Fibroblast of peridontal ligament (primary cell): ENCODE data around the gene TMEM184A.

ENCODE experiments used
- DNase-seq: peaks from one replicate; pipeline ENCODE4 v3.0.0-alpha.2; 2010; ENCODE audit errors: extremely low read depth

TMEM184A gene

DNA sequence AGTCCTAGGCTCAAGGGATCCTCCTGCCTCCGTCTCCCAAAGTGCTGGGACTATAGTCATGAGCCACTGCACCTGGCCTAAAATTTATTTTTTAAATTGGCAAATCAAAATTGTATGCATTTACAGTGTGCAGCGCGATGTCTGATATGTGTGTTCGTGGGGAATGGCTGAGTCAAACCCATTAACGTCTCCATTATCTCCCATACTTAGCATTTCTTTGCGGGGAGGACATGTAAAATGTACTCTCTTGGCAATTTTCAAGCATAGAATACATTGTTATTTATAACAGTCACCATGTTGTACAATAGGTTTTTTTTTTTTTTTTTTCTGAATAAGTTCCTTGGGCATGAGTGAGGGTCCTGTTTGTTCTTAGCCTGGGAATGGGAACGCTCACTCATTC lies 3.8 kb downstream of the TMEM184A start:
- DNase-seq = no peak

DNA sequence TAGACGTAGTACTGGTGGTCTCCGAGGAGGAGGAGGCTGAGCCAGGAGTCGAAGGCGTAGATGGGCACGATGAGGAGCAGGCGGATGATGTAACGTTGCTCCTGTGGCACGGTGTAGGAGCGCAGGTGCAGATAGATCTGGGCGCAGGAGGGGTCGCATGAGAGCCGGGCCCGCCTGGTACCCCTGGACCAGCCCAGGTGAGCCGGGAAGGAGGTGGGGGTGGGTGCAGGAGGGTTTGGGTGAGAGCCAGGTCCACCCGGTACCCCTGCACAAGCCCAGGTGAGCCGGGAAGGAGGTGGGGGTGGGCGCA lies 5.2 kb downstream of the TMEM184A start:
- no peak for DNase-seq

DNA sequence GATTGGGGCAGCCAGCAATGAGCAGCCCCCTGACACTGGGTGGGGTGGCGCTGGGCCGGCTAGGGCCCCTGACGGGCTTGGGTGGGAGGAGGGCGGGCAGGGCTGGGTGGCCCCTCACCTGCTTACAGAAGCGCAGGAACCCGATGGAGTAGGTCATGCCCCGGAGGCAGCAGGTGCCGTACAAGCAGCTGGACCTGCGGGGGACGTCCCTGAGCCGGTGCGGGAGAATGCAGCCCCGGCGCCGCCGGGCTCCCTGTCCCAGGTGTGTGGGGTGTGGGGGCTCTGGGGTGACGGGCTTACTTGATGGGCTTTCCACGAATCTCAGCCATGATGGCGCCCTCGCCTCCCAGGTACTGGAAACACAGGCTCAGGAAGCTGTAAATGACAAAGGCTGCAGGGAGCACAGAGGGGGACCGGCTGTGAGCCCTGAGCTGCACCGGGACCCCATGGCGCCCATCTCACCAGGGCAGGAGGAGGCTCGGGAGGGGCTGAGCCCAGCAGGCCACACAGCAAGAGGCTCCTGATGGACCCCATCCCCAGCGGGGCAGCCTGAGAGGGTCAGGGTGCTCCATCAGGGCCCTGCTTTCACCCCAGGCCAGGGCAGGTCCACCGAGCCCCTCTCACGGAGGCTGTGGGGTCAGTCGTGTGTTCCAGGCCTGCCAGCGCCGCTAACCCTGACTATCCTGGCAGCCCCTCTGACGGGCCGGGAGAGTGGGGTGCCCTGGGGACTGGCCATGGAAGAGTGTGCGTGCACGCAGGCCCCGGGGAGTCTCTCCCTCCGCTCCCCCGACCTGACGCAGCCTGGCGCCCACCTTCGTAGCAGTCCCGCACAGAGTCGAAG lies 5.8 kb downstream of the TMEM184A start:
- no peak for DNase-seq

DNA sequence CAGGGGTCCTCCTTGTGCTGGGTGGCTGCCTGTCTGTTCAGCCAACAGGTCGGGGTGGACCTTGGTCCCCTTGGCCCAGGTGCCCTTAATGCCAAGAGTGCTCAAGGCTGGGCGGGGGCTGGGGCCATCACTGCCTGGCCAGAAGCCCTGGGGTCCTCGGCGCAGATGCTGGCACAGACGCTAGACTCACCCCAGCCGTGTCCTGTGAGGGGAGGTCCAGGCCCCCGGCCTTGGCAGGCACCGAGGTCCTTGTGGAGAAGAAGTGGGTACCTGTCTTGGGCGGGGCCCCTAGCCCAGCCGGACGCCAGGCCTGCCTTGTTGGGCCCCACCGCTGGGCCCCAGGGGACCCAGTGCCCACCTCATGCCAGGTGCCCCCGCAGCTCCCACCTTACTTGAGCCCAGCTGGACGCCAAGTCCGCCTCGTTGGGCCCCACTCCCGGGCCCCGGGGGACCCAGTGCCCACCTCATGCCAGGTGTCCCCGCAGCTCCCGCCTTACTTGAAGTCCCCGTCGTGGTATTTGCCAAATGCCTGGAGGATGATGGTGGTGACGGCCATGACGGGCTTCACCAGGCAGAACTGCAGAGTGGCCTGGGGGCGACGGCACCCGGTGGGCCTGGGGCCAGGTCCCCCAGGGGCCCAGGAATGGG lies 6.5 kb downstream of the TMEM184A start:
- DNase-seq = no peak

- no peak for DNase-seq
Observed at GRCh38 chr7:1548944-1549343, 7.1 kb downstream of the TMEM184A start.

DNA sequence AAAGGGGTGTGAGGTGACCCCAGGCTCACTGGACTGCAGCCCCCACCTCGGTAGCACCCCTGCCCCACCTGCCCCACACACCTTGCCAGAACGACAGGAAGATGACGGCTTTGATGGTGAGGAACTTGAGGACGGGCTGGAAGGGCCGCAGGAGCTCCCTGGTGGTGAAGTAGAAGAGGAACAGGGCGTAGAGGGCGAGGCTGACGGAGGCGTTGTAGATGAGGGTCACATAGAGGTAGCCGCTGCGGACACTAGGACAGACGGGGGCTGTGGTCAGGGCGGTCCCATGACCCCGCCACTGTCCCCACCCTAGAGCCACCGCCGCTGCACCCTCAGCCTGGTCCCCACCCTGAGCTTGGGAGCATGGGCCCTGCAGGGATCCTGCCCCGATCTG lies 7.6 kb downstream of the TMEM184A start:
- DNase-seq = no peak

- no peak for DNase-seq
Observed at GRCh38 chr7:1547777-1548437, 8.1 kb downstream of the TMEM184A start.

DNA sequence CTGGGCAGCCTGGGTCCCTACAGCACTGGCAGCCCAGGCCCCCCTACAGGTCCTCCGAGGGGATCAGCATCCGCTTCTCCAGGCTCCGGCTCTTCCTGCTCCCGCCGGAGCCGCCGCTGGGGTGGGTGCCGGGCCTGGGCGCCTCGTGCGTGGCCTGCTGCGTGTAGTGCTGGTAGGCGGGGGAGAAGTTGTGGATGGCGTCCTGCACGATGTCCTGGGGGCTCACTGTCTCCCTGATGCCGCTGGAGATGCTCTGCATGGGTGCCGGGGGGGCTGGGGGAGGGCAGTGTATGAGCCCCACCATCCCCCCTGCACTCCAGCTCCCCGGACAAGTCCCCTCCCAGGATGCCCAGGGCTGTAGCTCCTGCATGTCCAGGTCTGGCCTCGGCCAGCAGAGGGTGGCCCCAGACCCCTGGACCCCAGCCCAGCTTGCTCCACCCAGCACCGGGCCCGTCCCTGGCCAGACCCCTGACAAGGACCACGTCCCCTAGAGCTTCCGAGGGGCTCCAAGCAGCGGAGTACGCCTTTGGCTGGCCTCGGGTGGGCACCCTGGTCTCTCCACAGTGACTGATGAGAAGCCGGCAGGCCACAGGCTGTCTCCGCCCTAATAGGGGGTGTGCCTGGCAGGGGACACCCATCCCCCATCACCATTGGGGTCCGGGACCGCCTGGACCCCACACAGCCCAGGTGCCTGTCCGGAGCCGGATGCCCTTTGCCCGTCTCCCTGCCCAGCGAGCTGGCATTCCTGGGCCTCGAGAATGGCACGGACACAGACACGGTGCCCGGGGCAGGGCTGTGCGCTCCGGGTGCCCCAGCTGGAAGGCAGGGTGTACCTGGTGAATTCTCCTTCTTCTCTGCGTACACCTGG lies 8.9 kb downstream of the TMEM184A start:
- no peak for DNase-seq

GRCh38 chr7:1546274-1546908 lies 9.6 kb downstream of the TMEM184A start:
- DNase-seq = no peak

DNA sequence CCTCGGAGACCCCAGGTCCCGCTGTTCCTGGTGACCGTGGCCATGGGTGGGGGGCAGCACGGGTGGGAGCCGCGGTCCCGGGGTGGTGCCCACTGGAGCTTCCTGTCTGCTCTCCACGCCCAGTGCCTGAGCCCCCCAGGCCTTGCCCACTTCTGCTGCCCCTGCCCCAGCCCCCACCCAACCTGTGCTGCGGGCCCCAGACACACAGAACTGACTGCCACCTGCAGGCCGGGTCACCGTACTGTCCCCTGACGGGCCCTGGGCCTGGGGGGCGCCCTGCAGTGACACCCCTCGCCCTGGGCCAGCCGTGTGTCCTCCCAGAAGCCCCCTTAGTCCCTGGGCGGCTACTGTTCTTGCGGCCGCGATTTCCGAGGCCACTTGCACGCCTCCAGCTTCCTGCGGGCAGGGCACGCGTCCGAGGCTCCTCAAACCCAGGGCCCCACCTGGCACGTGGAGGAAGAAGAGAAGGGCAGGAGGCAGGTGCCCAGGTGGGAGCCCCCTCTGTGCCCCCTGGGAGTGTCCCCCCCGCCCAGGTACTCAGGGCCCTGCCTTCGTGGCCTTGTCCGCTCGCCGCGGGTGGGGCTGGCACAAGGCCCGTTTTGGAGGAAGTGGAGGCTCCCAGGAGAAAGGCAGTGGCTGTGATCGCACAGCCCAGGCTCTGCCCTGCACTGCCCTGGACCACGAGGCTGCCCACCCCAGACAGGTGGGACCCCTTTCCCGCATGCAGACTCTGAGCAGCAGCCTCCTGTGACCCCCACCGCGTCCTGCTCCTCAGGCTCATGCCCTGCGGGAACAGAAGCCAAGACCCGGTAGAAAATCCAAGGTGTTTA lies 10.4 kb downstream of the TMEM184A start:
- no peak for DNase-seq

GRCh38 chr7:1544896-1545416 lies 11.0 kb downstream of the TMEM184A start:
- no peak for DNase-seq

- no peak for DNase-seq
Observed at GRCh38 chr7:1544178-1544895, 11.7 kb downstream of the TMEM184A start.

DNA sequence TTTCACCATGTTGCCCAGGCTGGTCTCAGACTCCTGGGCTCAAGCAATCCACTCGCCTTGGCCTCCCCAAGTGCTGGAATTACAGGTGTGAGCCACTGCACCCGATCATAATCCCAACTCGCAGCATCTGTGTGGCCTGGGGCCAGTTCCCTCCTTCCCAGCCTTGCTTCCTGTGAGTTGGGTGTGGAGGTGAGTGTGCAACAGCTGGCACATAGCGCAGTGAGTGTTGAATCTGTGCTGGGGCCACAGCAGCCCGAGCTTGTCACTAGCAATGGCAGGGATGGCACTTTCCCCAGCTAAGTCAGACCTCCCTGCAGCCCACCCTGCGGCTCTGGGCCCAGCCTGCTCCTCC lies 12.2 kb downstream of the TMEM184A start:
- no peak for DNase-seq

- no peak for DNase-seq
Observed at GRCh38 chr7:1542841-1543747, 12.9 kb downstream of the TMEM184A start.

DNA sequence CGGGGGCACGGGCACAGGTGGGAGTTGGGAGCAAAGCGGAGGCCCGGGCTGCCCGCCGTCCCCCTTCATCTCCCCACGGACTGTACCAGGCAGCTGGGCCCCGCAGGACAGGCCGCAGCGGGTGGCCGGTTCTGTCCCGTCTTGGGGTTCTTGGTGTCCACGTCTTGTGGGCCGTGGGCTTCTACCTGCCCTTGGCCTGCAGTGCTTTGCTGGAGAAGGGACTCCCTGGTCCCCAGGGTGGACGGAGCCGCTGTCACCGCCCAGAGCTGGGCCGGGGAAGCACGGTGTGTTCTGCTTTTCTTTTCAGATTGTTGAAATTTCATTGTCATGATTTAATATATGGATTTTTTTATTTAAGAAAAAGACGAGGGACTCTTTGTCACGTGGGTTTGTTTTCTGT lies 13.7 kb downstream of the TMEM184A start:
- DNase-seq = no peak

DNA sequence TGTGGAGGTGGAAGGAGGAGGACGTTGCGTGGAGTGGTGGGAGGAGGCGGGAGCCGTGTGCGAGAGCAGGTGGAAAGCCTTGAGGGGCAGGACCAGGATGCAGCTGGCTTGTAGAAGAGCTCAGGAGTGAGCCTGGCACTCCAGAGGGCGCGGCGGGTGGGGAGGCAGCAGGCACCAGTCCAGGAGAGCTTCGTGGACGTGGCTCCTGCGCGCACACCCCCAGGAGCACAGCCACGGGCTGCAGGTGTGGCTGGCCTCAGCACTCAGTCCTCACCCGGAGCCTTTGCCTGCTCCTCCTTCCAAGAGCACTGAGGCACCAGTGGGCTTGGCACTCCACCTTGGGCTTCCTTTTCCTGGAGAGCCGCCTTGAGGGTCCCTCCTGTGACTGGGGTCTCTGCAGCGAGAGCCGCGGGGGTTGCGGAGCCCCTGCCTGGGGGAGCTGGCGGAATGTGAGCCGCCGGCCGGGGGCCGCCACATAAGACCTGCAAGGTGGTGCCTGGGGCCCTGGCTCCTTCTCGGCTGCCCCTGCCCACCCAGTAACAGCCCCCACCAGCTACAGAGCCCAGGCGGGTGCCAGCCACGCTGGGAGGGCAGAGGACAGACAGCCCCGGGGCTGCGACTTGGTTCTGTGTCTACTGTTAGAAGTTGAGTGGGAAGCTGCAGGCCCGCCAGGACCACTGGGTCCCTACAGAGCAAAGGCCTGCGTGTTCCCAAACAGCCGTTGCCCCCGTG lies 14.4 kb downstream of the TMEM184A start:
- DNase-seq = no peak

DNA sequence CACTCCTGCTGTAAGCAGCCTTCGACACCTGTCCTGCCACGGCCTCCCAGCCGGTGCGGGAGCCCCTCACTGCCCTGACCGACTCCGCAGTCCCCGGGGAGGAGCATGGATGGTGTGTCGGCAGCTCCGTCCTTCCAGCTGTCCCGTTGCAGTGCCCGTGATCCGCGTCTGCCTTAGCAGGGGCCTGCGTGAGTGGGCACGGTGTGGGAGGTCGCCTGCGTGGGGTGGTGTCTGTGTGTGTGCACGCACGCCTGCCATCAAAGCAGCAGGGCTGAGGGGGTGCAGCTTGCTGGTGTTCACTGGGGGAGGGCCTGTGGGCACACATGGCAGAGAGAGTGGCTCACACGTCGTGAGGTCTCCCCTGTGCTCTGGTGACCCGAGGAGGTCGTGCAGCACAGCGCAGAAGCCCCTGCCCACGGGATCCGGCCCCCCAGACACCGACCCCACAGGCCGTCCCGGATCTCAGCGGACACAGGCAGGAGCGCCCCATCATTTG lies 15.2 kb downstream of the TMEM184A start:
- DNase-seq = no peak
